ENCODE data around the gene C11orf42.

C11orf42 gene

DNA sequence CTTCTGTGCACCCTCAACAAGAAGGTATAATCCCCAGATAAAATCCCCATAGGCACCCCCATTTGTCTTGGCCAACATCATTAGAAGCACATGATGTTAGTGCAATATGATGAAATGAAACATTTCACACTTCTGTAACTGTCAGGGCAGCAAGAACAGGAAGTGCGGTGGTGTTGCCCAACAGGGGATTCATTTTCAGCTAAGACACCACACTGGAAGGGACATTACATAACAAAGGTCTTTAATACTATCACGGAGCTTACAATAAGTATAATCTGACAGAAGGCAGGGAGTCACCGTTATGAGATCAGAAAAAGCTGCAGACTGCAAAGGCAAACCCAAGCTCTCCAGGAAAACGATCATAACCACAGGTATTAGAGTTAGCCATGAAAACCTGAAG lies 4.4 kb upstream of the C11orf42 start:
- TF ChIP-seq, protein P1, sequence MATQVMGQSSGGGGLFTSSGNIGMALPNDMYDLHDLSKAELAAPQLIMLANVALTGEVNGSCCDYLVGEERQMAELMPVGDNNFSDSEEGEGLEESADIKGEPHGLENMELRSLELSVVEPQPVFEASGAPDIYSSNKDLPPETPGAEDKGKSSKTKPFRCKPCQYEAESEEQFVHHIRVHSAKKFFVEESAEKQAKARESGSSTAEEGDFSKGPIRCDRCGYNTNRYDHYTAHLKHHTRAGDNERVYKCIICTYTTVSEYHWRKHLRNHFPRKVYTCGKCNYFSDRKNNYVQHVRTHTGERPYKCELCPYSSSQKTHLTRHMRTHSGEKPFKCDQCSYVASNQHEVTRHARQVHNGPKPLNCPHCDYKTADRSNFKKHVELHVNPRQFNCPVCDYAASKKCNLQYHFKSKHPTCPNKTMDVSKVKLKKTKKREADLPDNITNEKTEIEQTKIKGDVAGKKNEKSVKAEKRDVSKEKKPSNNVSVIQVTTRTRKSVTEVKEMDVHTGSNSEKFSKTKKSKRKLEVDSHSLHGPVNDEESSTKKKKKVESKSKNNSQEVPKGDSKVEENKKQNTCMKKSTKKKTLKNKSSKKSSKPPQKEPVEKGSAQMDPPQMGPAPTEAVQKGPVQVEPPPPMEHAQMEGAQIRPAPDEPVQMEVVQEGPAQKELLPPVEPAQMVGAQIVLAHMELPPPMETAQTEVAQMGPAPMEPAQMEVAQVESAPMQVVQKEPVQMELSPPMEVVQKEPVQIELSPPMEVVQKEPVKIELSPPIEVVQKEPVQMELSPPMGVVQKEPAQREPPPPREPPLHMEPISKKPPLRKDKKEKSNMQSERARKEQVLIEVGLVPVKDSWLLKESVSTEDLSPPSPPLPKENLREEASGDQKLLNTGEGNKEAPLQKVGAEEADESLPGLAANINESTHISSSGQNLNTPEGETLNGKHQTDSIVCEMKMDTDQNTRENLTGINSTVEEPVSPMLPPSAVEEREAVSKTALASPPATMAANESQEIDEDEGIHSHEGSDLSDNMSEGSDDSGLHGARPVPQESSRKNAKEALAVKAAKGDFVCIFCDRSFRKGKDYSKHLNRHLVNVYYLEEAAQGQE (IDR thresholded peaks at IDR 0.05; ENCODE audit: insufficient read depth in 1 of 2, low read depth in 2 of 2, low read length in 2 of 2) = no peak
- TF ChIP-seq TAF1 (IDR thresholded peaks at IDR 0.05; ENCODE audit: borderline replicate concordance, insufficient read depth, low read length) = no peak
- TF ChIP-seq POLR2AphosphoS5 (IDR thresholded peaks at IDR 0.05; ENCODE audit: low read depth, low read length) = no peak
- no peak for TF ChIP-seq SIN3A (IDR thresholded peaks at IDR 0.05; ENCODE audit: borderline replicate concordance, insufficient read depth, low read length)
- no peak for TF ChIP-seq FOXP2 (optimal IDR thresholded peaks at IDR 0.05; ENCODE audit: borderline replicate concordance, extremely low read depth, extremely low read length, insufficient read depth)

DNA sequence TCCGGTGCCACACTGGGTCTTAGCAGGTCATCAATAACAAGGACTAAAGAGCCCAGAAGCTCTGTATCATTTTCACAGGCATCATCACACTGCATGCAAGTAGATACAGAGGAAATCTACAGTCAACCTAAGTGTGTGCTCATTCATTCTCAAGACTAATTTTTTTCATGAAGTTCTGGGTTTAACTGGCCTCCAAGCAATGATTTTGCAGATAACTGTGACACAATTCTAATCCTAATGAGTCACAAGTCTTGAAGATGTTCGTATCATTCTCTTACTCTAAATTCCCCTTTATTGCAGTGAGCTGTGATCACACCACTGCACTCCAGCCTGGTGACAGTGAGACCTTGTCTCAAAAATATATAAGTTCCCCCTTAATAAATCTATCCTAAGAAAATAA lies 3.9 kb upstream of the C11orf42 start:
- TF ChIP-seq, protein P1 (IDR thresholded peaks at IDR 0.05; ENCODE audit: insufficient read depth in 1 of 2, low read depth in 2 of 2, low read length in 2 of 2) = no peak
- TF ChIP-seq SIN3A (IDR thresholded peaks at IDR 0.05; ENCODE audit: borderline replicate concordance, insufficient read depth, low read length) = no peak
- no peak for TF ChIP-seq FOXP2 (optimal IDR thresholded peaks at IDR 0.05; ENCODE audit: borderline replicate concordance, extremely low read depth, extremely low read length, insufficient read depth)
- TF ChIP-seq TAF1 (IDR thresholded peaks at IDR 0.05; ENCODE audit: borderline replicate concordance, insufficient read depth, low read length) = no peak
- no peak for TF ChIP-seq POLR2AphosphoS5 (IDR thresholded peaks at IDR 0.05; ENCODE audit: low read depth, low read length)

DNA sequence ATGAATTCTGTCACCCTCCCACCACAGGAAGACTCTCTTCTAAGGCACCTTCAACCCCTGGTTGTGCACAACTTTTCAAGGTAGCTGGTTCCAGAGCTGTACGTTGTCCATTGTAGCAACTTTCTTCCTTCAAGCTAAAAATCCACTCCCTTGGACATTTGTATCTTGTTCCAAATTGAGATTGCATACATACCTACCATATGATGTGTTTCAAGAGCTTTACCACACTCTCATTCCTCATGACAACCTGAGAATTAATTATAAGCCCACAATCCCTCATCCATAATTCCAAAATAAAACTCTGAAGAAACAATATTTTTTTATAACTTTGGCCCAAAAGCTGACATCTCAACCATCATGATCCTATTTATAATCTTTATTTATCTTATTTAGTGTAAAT lies 3.3 kb upstream of the C11orf42 start:
- TF ChIP-seq SIN3A (IDR thresholded peaks at IDR 0.05; ENCODE audit: borderline replicate concordance, insufficient read depth, low read length) (no peak), TAF1 (IDR thresholded peaks at IDR 0.05; ENCODE audit: borderline replicate concordance, insufficient read depth, low read length) (no peak), POLR2AphosphoS5 (IDR thresholded peaks at IDR 0.05; ENCODE audit: low read depth, low read length) (no peak), FOXP2 (optimal IDR thresholded peaks at IDR 0.05; ENCODE audit: borderline replicate concordance, extremely low read depth, extremely low read length, insufficient read depth) (no peak)
- TF ChIP-seq, protein P1 (IDR thresholded peaks at IDR 0.05; ENCODE audit: insufficient read depth in 1 of 2, low read depth in 2 of 2, low read length in 2 of 2) = no peak

DNA sequence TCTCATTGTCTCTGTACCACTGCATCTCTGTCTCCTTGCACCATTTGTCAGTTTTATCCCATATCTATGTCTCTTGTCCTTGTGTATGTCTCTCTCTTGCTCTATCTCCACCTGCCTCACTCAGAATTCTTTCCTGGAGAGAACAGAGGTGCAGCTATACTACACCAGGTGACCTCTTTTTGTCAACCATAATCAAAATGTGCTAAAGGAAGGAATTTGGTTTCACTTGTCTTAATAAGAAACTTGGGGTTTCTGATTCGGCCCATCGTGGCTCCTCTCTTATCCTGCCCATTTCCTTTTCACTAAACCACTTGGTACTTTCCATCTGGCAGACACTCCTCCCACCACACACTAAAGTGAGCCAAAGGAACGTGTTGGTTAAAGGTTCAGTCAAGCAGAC lies 2.0 kb upstream of the C11orf42 start:
- TF ChIP-seq TAF1 (IDR thresholded peaks at IDR 0.05; ENCODE audit: borderline replicate concordance, insufficient read depth, low read length) (no peak), FOXP2 (optimal IDR thresholded peaks at IDR 0.05; ENCODE audit: borderline replicate concordance, extremely low read depth, extremely low read length, insufficient read depth) (no peak), SIN3A (IDR thresholded peaks at IDR 0.05; ENCODE audit: borderline replicate concordance, insufficient read depth, low read length) (no peak), POLR2AphosphoS5 (IDR thresholded peaks at IDR 0.05; ENCODE audit: low read depth, low read length) (no peak)
- TF ChIP-seq, protein P1 (IDR thresholded peaks at IDR 0.05; ENCODE audit: insufficient read depth in 1 of 2, low read depth in 2 of 2, low read length in 2 of 2) = no peak

DNA sequence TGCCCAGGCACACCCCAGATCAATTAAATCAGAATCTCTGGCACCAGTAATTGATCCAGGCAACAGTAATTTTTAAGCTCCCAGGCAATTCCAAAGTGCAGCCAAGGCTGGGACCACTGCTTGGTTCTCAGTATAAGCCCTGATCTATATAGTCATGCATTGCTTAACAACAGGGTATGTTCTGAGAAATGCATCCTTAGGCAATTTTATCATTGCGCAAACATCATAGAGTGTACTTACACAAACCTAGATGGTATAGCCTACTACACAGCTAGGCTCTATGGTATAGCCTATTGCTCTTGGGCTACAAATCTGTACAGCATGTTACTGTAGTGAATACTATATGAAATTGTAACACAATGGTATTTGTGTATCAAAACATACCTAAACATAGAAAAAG lies 651 bp upstream of the C11orf42 start:
- TF ChIP-seq SIN3A (IDR thresholded peaks at IDR 0.05; ENCODE audit: borderline replicate concordance, insufficient read depth, low read length) (no peak), TAF1 (IDR thresholded peaks at IDR 0.05; ENCODE audit: borderline replicate concordance, insufficient read depth, low read length) (no peak), FOXP2 (optimal IDR thresholded peaks at IDR 0.05; ENCODE audit: borderline replicate concordance, extremely low read depth, extremely low read length, insufficient read depth) (no peak), POLR2AphosphoS5 (IDR thresholded peaks at IDR 0.05; ENCODE audit: low read depth, low read length) (no peak)
- TF ChIP-seq, protein P1 (IDR thresholded peaks at IDR 0.05; ENCODE audit: insufficient read depth in 1 of 2, low read depth in 2 of 2, low read length in 2 of 2) = no peak

All from PFSK-1 (cell line).